ENCODE measurements around the gene SCG3.

The SCG3 gene

DNA sequence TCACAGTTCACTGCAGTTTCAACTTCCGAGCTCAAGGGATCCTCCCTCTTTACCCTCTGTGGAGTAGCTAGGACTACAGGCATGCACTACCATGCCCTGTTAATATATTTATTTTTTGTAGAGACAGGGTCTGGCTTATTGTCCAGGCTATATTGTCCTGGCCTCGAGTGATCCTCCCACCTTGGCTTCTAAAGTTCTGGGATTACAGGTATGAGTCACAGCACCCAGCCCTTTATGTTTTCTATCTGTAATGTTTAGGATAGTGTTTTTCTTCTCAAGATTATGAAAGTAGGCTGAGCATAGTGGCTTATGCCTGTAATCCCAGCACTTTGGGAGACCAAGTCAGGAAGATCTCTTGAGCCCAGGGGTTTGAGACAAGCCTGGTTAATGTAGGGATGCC is 11.9 kb upstream of the SCG3 start:
- H3K9ac ChIP-seq (ENCODE audit: insufficient read length, low read depth): no peak overlapping the region
- no peak for DNase-seq (ENCODE audit: low read depth, low spot score)
- no peaks in the 10 kb centered on the region for H3K36me3 ChIP-seq (ENCODE audit: insufficient read depth, insufficient read length, low read length)
- H3K4me1 ChIP-seq (ENCODE audit: insufficient read depth, insufficient read length): no peaks in the 10 kb centered on the region
- H3K4me3 ChIP-seq (ENCODE audit: insufficient read length, low read depth): no peak overlapping the region
- TF ChIP-seq YY1 (IDR thresholded peaks at IDR 0.05; ENCODE audit: insufficient read depth, insufficient read length) (no peak), ZNF274 (IDR thresholded peaks at IDR 0.05; ENCODE audit: low read depth, low read length) (no peak), SUZ12 (IDR thresholded peaks at IDR 0.05; ENCODE audit: extremely low read depth, insufficient read depth, insufficient read length) (no peak)
- H3K27me3 ChIP-seq (ENCODE audit: insufficient read depth, insufficient read length): no peaks in the 10 kb centered on the region
- no peaks in the 10 kb centered on the region for H3K9me3 ChIP-seq (ENCODE audit: insufficient read depth, low read length)

DNA sequence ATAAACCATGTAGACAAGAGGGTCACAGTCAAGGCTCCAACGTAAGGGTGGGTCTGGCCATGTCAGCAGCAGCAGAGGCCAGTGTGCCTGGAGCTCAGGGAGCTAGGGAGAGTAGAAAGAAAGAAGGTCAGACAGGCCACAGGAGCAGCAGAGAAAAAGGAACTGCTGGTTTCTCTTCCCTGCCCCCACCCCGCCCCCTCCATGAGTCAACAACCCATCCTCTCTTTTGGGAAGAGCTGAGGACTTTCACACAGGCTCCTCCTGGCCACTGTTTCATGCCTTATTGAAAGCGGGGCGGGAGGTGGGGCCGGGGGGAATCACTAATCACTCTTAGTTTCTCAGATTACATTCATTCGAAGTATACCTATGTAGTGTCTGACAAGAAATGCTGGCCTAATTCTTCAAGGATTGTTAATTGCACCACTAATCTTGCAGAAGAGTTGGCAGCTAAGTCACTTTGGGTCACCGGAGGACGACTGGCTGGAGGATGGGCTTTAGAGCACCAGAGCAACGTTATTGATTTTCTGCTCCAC is 9.1 kb upstream of the SCG3 start:
- no peaks in the 10 kb centered on the region for H3K36me3 ChIP-seq (ENCODE audit: insufficient read depth, insufficient read length, low read length)
- H3K4me3 ChIP-seq (ENCODE audit: insufficient read length, low read depth): no peak overlapping the region
- H3K27me3 ChIP-seq (ENCODE audit: insufficient read depth, insufficient read length): no peaks in the 10 kb centered on the region
- TF ChIP-seq YY1 (IDR thresholded peaks at IDR 0.05; ENCODE audit: insufficient read depth, insufficient read length) (no peak), SUZ12 (IDR thresholded peaks at IDR 0.05; ENCODE audit: extremely low read depth, insufficient read depth, insufficient read length) (no peak), ZNF274 (IDR thresholded peaks at IDR 0.05; ENCODE audit: low read depth, low read length) (no peak)
- H3K4me1 ChIP-seq (ENCODE audit: insufficient read depth, insufficient read length): peaks cover 3% of the 10 kb centered on the region
- no peaks in the 10 kb centered on the region for H3K9me3 ChIP-seq (ENCODE audit: insufficient read depth, low read length)
- no peak overlapping the region for H3K9ac ChIP-seq (ENCODE audit: insufficient read length, low read depth)
- no peak for DNase-seq (ENCODE audit: low read depth, low spot score)

DNA sequence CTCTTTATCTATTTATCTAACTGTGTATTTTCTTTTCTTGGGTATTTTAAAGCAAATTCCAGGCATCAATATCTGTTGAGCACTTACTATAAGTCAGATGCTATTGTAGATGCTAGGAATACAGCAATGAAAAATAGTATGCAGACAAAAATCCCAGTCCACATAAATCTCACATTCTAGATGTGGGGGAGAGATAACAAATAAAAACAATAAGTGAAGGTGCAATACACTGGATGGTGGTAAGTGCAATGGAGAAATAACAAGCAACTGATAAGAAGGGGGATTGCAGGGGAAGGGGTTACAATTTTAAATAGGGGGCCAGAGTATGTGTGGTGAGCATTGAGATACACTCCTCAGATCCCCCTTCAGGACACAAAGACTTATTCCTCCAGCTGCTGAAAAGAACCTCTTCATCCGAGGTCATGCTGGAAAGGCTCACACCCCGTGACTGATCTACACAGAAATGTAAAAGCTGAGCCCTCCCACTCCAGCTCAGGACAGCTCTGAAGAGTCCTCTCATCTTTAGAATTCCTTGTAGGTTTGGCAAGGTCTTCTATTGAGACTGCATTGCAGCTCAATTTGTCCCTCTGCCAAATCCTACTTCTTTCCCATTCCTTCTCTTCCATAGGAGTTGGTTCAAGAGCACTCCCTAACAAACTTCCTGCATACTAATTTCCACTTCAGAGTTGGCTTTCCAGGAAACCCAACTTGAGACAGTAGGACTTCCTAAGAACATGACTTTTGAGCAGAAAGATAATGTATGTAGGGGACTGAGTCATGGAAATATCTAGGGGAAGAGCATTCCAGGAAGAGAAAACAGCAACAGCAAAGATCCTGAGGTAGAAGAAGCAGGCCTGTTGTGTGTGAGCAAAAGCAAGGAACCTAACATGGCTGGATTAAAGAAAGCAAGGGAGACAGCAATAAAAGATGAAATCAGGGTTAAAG is 8.1 kb upstream of the SCG3 start:
- Histone ChIP-seq H3K9ac (ENCODE audit: insufficient read length, low read depth) (no peak overlapping the region), H3K4me1 (ENCODE audit: insufficient read depth, insufficient read length) (peaks cover 3% of the 10 kb centered on the region), H3K36me3 (ENCODE audit: insufficient read depth, insufficient read length, low read length) (no peaks in the 10 kb centered on the region), H3K27me3 (ENCODE audit: insufficient read depth, insufficient read length) (no peaks in the 10 kb centered on the region), H3K9me3 (ENCODE audit: insufficient read depth, low read length) (no peaks in the 10 kb centered on the region), H3K4me3 (ENCODE audit: insufficient read length, low read depth) (no peak overlapping the region)
- DNase-seq (ENCODE audit: low read depth, low spot score): no peak
- TF ChIP-seq YY1 (IDR thresholded peaks at IDR 0.05; ENCODE audit: insufficient read depth, insufficient read length) (no peak), ZNF274 (IDR thresholded peaks at IDR 0.05; ENCODE audit: low read depth, low read length) (no peak), SUZ12 (IDR thresholded peaks at IDR 0.05; ENCODE audit: extremely low read depth, insufficient read depth, insufficient read length) (no peak)

DNA sequence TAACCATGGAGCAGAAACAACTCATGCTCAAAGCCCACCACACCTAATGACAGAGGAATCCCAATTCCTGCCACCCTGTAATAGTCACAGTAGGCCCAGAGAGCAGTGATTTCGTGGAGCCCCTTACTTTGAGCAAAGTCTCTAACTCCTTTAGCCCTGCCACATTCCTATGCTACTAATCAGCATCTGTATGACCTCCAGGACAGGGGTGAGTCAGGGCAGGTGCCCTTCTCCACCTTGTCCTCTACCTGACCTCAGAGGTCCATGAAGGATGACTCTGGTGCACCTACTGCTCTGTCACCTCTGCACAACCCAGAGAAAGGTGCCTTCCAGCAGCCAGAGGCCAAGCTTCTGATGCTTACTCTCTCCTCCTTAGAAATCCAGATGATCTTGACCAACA is 6.1 kb upstream of the SCG3 start:
- TF ChIP-seq ZNF274 (IDR thresholded peaks at IDR 0.05; ENCODE audit: low read depth, low read length): no peak
- TF ChIP-seq SUZ12 (IDR thresholded peaks at IDR 0.05; ENCODE audit: extremely low read depth, insufficient read depth, insufficient read length): no peak
- TF ChIP-seq YY1 (IDR thresholded peaks at IDR 0.05; ENCODE audit: insufficient read depth, insufficient read length): no peak
- H3K36me3 ChIP-seq (ENCODE audit: insufficient read depth, insufficient read length, low read length): no peaks in the 10 kb centered on the region
- peaks cover 3% of the 10 kb centered on the region for H3K4me1 ChIP-seq (ENCODE audit: insufficient read depth, insufficient read length)
- H3K4me3 ChIP-seq (ENCODE audit: insufficient read length, low read depth): no peak overlapping the region
- no peaks in the 10 kb centered on the region for H3K9me3 ChIP-seq (ENCODE audit: insufficient read depth, low read length)
- DNase-seq (ENCODE audit: low read depth, low spot score): no peak
- H3K9ac ChIP-seq (ENCODE audit: insufficient read length, low read depth): no peak overlapping the region
- H3K27me3 ChIP-seq (ENCODE audit: insufficient read depth, insufficient read length): no peaks in the 10 kb centered on the region

DNA sequence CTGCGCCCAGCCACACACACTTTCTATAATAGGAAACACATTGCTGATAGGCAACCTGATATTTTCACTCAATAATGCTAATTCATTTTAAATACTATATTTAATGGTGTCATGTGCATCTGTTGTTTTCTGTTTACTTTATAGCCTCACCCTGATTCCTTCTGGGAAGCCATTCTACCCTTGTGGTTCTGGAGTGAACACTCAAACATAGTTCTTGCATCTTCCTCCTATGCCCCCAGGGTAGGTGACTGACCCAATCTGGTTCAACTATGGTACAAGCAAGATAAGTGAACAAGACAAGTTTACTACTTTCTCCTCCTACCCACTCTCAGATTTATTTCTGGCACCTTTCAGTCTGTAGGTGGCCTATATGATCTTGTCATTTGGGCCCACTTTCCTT is 4.3 kb upstream of the SCG3 start:
- no peak for DNase-seq (ENCODE audit: low read depth, low spot score)
- peaks cover 4% of the 10 kb centered on the region for H3K4me1 ChIP-seq (ENCODE audit: insufficient read depth, insufficient read length)
- no peaks in the 10 kb centered on the region for H3K36me3 ChIP-seq (ENCODE audit: insufficient read depth, insufficient read length, low read length)
- no peak for TF ChIP-seq SUZ12 (IDR thresholded peaks at IDR 0.05; ENCODE audit: extremely low read depth, insufficient read depth, insufficient read length)
- TF ChIP-seq ZNF274 (IDR thresholded peaks at IDR 0.05; ENCODE audit: low read depth, low read length): no peak
- TF ChIP-seq YY1 (IDR thresholded peaks at IDR 0.05; ENCODE audit: insufficient read depth, insufficient read length): no peak
- no peak overlapping the region for H3K9ac ChIP-seq (ENCODE audit: insufficient read length, low read depth)
- no peaks in the 10 kb centered on the region for H3K9me3 ChIP-seq (ENCODE audit: insufficient read depth, low read length)
- peaks cover 6% of the 10 kb centered on the region for H3K27me3 ChIP-seq (ENCODE audit: insufficient read depth, insufficient read length)
- no peak overlapping the region for H3K4me3 ChIP-seq (ENCODE audit: insufficient read length, low read depth)

DNA sequence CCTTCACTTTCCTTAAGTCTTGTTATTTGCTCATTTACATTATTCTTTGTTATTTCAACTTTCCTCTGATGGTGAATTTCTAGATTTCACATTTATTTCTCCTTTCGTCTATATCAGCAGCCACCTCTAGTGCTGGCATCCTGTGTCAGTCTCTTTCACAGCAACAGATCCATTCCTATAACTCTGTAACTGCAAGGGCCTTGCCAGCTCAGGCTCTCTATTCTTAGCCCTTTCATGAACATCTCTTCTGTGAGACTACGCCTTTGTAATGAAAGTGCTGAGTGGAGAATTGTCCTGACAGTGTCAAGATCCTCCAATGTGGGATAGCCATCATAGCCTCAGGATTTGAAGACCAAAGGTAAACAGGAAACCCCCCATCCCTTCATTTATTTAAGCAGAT is 3.9 kb upstream of the SCG3 start:
- peaks cover 6% of the 10 kb centered on the region for H3K27me3 ChIP-seq (ENCODE audit: insufficient read depth, insufficient read length)
- no peak for DNase-seq (ENCODE audit: low read depth, low spot score)
- H3K4me3 ChIP-seq (ENCODE audit: insufficient read length, low read depth): no peak overlapping the region
- no peak overlapping the region for H3K9ac ChIP-seq (ENCODE audit: insufficient read length, low read depth)
- peaks cover 4% of the 10 kb centered on the region for H3K4me1 ChIP-seq (ENCODE audit: insufficient read depth, insufficient read length)
- TF ChIP-seq YY1 (IDR thresholded peaks at IDR 0.05; ENCODE audit: insufficient read depth, insufficient read length) (no peak), ZNF274 (IDR thresholded peaks at IDR 0.05; ENCODE audit: low read depth, low read length) (no peak), SUZ12 (IDR thresholded peaks at IDR 0.05; ENCODE audit: extremely low read depth, insufficient read depth, insufficient read length) (no peak)
- no peaks in the 10 kb centered on the region for H3K9me3 ChIP-seq (ENCODE audit: insufficient read depth, low read length)
- no peaks in the 10 kb centered on the region for H3K36me3 ChIP-seq (ENCODE audit: insufficient read depth, insufficient read length, low read length)

DNA sequence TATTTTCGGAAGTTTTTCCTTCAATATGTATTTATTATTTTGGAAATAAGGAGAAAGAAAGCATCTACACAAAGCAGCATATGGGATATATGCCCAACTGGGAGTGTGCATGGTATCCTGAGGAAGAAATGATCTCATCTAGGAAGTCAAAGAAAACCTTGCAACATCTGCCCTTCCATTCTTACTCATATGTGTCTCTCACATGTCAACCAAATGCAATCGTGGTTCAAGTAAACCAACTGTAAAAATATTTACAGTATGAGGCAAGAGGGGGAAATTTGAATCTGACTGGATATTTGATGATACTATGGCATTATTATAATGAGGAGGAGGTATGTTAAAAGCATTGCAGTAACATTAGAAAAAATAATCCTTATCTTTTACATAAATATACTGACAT is 3.2 kb upstream of the SCG3 start:
- H3K4me3 ChIP-seq (ENCODE audit: insufficient read length, low read depth): no peak overlapping the region
- DNase-seq (ENCODE audit: low read depth, low spot score): no peak
- no peaks in the 10 kb centered on the region for H3K36me3 ChIP-seq (ENCODE audit: insufficient read depth, insufficient read length, low read length)
- TF ChIP-seq YY1 (IDR thresholded peaks at IDR 0.05; ENCODE audit: insufficient read depth, insufficient read length): no peak
- no peak for TF ChIP-seq SUZ12 (IDR thresholded peaks at IDR 0.05; ENCODE audit: extremely low read depth, insufficient read depth, insufficient read length)
- TF ChIP-seq ZNF274 (IDR thresholded peaks at IDR 0.05; ENCODE audit: low read depth, low read length): no peak
- H3K4me1 ChIP-seq (ENCODE audit: insufficient read depth, insufficient read length): peaks cover 4% of the 10 kb centered on the region
- no peak overlapping the region for H3K9ac ChIP-seq (ENCODE audit: insufficient read length, low read depth)
- H3K27me3 ChIP-seq (ENCODE audit: insufficient read depth, insufficient read length): peaks cover 6% of the 10 kb centered on the region
- H3K9me3 ChIP-seq (ENCODE audit: insufficient read depth, low read length): no peaks in the 10 kb centered on the region
